HepG2 (cell line): ENCODE data around the gene EGFR. TPM values are rescaled to one million over a fixed set of nuclear protein-coding genes. Genes with fewer than 3 reads are reported as not detected.

Source experiments
- KDM5B ChIP-seq: sonication (generic); formaldehyde crosslinking; IDR thresholded peaks from 2 replicates; pipeline ENCODE4 v1.4.0; 2020; ENCODE audit warnings: missing genetic modification reagents, mild to moderate bottlenecking, borderline replicate concordance
- MTF1 ChIP-seq: sonication (generic); formaldehyde crosslinking; IDR thresholded peaks from 2 replicates; pipeline ENCODE4 v1.5.0; 2020; ENCODE audit warnings: missing genetic modification reagents
- NFKB2 ChIP-seq: sonication (generic); formaldehyde crosslinking; IDR thresholded peaks from 2 replicates; pipeline ENCODE4 v1.4.0; 2020; ENCODE audit warnings: missing genetic modification reagents, borderline replicate concordance
- PAX8 ChIP-seq: sonication (generic); formaldehyde crosslinking; IDR thresholded peaks from 2 replicates; pipeline ENCODE4 v1.8.0; 2022; ENCODE audit warnings: mild to moderate bottlenecking, missing genetic modification reagents, borderline replicate concordance
- RFX3 ChIP-seq: IDR thresholded peaks from 2 replicates; pipeline ENCODE4 v1.6.1; 2016; ENCODE audit warnings: missing biosample characterization, missing genetic modification reagents
- SRF ChIP-seq: IDR thresholded peaks from 2 replicates; pipeline ENCODE4 v1.6.1; 2011; ENCODE audit warnings: mild to moderate bottlenecking, low read depth, low read length, moderate library complexity
- SRSF1 ChIP-seq: fragments of 200-400 bp; formaldehyde crosslinking; optimal IDR thresholded peaks from 2 replicates; pipeline ENCODE3; 2017; ENCODE audit warnings: mild to moderate bottlenecking, low read depth, low read length, moderate library complexity
- ZNF501 ChIP-seq: sonication (generic); formaldehyde crosslinking; IDR thresholded peaks from 2 replicates; pipeline ENCODE4 v1.5.1; 2020; ENCODE audit warnings: mild to moderate bottlenecking, moderate library complexity, missing genetic modification reagents
- ZNF746 ChIP-seq: sonication (generic); formaldehyde crosslinking; IDR thresholded peaks from 2 replicates; pipeline ENCODE4 v1.8.0; 2022; ENCODE audit warnings: mild to moderate bottlenecking, missing genetic modification reagents
- ZSCAN30 ChIP-seq: sonication (generic); formaldehyde crosslinking; IDR thresholded peaks from 2 replicates; pipeline ENCODE4 v1.5.0; 2020; ENCODE audit warnings: mild to moderate bottlenecking, missing genetic modification reagents
- polyA plus RNA-seq, 8 experiments: library from polyadenylated mRNA; depleted of rRNA in 3 of 8; stranded (reverse) in 7 of 8; unstranded in 1 of 8; fragments of >200 nt; fragmentation: Illumina TruSeq in 4 of 8; extraction: Trizol in 4 of 8; gene quantifications; 2 replicates each; pipeline versions ENCODE4 v1.2.1 to v1.2.3, GENCODE V29; 2011 to 2016; ENCODE audit warnings: low read depth in 4 of 8, missing spikeins in 1 of 8, mixed read lengths in 1 of 8; ENCODE audit not compliant: insufficient read depth in 1 of 8
- total RNA-seq, 5 experiments: library from RNA; depleted of rRNA; stranded (reverse); fragments of >200 nt; fragmentation: Illumina TruSeq; extraction: Trizol; gene quantifications; 2 replicates each; pipeline ENCODE4 v1.2.3, GENCODE V29; 2016; ENCODE audit warnings: low read depth in 1 of 5
- TF ChIP-seq, protein P1 (sequence below): sonication (generic); formaldehyde crosslinking; IDR thresholded peaks from 2 replicates; pipeline ENCODE4 v1.4.0; 2020; ENCODE audit warnings: missing genetic modification reagents, borderline replicate concordance
- TF ChIP-seq, protein P2 (sequence below), 2 experiments: sonication (generic) in 1 of 2; formaldehyde crosslinking in 1 of 2; IDR thresholded peaks; 2 replicates each; pipeline versions ENCODE4 v1.4.0 to v1.6.1; 2018 to 2020; ENCODE audit warnings: missing genetic modification reagents in 2 of 2, borderline replicate concordance in 1 of 2, low read depth in 1 of 2, mild to moderate bottlenecking in 1 of 2, missing biosample characterization in 1 of 2
- TF ChIP-seq, protein P3 (sequence below): sonication (generic); formaldehyde crosslinking; conservative IDR thresholded peaks from 2 replicates; pipeline ENCODE4 v1.8.0; 2022; ENCODE audit warnings: missing genetic modification reagents
- TF ChIP-seq, protein P4 (sequence below): sonication (generic); formaldehyde crosslinking; IDR thresholded peaks from one replicate; pipeline ENCODE4 v1.5.1; 2020; ENCODE audit warnings: mild to moderate bottlenecking, missing genetic modification reagents; ENCODE audit errors: not compliant biosample characterization

Gene EGFR
- total and polyA plus RNA-seq, 2 of the 13 experiments (the other 11 are each of a cell fraction or from before 2014, with no cell fraction given) = 7.0 to 10.0 TPM

DNA sequence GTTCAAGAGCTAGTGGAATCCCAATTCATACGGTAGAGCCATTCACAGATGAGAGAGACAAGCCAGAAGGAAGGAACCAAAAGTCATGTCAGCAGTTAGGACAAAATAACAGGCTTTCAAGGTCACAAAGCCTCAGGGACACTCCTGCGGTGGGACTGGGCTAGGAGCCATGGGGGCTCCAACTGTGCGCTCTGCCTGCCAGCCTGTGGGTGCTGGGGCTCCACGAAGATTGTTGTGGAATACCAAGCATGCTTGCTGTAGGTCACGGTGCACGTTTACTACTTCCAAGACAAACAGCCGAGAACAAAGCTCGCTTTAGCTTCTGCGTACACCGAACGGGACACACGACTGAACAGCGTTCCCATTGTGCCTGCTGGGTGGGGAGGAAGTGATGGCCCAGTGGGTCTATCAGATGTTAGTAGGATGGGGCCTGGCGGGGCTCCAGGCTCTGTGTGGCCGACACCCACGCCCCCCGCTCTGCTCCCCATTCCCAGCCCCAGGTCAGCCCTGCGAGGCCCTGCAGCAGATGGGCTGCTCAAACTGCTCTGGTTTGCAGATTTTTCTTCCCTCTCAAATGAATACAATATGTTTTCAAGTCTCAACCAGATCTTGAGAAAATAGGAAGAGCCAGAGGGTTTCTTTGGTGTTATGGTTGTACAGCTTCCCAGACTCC, 158.9 kb downstream of the EGFR start (continued):
- TF ChIP-seq MTF1 (CRISPR knock-in tag) (no peak), NFKB2 (CRISPR knock-in tag) (no peak), ZSCAN30 (CRISPR knock-in tag) (no peak), KDM5B (CRISPR knock-in tag) (no peak; the same call in 1 of the 2 replicates), SRSF1 (peak; percentile 58), ZNF501 (CRISPR knock-in tag) (peak; percentile 66), RFX3 (CRISPR knock-in tag) (no peak), ZNF746 (CRISPR knock-in tag) (no peak; the same call in none of the 2 replicates), PAX8 (CRISPR knock-in tag) (0 out of 2 replicates have a peak, but pooled peaks have one; percentile 42), SRF (no peak)
- TF ChIP-seq, protein P1, sequence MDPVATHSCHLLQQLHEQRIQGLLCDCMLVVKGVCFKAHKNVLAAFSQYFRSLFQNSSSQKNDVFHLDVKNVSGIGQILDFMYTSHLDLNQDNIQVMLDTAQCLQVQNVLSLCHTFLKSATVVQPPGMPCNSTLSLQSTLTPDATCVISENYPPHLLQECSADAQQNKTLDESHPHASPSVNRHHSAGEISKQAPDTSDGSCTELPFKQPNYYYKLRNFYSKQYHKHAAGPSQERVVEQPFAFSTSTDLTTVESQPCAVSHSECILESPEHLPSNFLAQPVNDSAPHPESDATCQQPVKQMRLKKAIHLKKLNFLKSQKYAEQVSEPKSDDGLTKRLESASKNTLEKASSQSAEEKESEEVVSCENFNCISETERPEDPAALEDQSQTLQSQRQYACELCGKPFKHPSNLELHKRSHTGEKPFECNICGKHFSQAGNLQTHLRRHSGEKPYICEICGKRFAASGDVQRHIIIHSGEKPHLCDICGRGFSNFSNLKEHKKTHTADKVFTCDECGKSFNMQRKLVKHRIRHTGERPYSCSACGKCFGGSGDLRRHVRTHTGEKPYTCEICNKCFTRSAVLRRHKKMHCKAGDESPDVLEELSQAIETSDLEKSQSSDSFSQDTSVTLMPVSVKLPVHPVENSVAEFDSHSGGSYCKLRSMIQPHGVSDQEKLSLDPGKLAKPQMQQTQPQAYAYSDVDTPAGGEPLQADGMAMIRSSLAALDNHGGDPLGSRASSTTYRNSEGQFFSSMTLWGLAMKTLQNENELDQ (CRISPR knock-in tag) = no peak
- TF ChIP-seq, protein P2, sequence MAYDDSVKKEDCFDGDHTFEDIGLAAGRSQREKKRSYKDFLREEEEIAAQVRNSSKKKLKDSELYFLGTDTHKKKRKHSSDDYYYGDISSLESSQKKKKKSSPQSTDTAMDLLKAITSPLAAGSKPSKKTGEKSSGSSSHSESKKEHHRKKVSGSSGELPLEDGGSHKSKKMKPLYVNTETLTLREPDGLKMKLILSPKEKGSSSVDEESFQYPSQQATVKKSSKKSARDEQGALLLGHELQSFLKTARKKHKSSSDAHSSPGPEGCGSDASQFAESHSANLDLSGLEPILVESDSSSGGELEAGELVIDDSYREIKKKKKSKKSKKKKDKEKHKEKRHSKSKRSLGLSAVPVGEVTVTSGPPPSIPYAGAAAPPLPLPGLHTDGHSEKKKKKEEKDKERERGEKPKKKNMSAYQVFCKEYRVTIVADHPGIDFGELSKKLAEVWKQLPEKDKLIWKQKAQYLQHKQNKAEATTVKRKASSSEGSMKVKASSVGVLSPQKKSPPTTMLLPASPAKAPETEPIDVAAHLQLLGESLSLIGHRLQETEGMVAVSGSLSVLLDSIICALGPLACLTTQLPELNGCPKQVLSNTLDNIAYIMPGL (CRISPR knock-in tag; IDR thresholded peaks at IDR 0.05; ENCODE audit: borderline replicate concordance in 1 of 2, low read depth in 1 of 2) = peak; percentile 23 to 62; a peak in 2 of 4 replicates
- TF ChIP-seq, protein P3, sequence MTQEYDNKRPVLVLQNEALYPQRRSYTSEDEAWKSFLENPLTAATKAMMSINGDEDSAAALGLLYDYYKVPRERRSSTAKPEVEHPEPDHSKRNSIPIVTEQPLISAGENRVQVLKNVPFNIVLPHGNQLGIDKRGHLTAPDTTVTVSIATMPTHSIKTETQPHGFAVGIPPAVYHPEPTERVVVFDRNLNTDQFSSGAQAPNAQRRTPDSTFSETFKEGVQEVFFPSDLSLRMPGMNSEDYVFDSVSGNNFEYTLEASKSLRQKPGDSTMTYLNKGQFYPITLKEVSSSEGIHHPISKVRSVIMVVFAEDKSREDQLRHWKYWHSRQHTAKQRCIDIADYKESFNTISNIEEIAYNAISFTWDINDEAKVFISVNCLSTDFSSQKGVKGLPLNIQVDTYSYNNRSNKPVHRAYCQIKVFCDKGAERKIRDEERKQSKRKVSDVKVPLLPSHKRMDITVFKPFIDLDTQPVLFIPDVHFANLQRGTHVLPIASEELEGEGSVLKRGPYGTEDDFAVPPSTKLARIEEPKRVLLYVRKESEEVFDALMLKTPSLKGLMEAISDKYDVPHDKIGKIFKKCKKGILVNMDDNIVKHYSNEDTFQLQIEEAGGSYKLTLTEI (CRISPR knock-in tag) = no peak
- TF ChIP-seq, protein P4, sequence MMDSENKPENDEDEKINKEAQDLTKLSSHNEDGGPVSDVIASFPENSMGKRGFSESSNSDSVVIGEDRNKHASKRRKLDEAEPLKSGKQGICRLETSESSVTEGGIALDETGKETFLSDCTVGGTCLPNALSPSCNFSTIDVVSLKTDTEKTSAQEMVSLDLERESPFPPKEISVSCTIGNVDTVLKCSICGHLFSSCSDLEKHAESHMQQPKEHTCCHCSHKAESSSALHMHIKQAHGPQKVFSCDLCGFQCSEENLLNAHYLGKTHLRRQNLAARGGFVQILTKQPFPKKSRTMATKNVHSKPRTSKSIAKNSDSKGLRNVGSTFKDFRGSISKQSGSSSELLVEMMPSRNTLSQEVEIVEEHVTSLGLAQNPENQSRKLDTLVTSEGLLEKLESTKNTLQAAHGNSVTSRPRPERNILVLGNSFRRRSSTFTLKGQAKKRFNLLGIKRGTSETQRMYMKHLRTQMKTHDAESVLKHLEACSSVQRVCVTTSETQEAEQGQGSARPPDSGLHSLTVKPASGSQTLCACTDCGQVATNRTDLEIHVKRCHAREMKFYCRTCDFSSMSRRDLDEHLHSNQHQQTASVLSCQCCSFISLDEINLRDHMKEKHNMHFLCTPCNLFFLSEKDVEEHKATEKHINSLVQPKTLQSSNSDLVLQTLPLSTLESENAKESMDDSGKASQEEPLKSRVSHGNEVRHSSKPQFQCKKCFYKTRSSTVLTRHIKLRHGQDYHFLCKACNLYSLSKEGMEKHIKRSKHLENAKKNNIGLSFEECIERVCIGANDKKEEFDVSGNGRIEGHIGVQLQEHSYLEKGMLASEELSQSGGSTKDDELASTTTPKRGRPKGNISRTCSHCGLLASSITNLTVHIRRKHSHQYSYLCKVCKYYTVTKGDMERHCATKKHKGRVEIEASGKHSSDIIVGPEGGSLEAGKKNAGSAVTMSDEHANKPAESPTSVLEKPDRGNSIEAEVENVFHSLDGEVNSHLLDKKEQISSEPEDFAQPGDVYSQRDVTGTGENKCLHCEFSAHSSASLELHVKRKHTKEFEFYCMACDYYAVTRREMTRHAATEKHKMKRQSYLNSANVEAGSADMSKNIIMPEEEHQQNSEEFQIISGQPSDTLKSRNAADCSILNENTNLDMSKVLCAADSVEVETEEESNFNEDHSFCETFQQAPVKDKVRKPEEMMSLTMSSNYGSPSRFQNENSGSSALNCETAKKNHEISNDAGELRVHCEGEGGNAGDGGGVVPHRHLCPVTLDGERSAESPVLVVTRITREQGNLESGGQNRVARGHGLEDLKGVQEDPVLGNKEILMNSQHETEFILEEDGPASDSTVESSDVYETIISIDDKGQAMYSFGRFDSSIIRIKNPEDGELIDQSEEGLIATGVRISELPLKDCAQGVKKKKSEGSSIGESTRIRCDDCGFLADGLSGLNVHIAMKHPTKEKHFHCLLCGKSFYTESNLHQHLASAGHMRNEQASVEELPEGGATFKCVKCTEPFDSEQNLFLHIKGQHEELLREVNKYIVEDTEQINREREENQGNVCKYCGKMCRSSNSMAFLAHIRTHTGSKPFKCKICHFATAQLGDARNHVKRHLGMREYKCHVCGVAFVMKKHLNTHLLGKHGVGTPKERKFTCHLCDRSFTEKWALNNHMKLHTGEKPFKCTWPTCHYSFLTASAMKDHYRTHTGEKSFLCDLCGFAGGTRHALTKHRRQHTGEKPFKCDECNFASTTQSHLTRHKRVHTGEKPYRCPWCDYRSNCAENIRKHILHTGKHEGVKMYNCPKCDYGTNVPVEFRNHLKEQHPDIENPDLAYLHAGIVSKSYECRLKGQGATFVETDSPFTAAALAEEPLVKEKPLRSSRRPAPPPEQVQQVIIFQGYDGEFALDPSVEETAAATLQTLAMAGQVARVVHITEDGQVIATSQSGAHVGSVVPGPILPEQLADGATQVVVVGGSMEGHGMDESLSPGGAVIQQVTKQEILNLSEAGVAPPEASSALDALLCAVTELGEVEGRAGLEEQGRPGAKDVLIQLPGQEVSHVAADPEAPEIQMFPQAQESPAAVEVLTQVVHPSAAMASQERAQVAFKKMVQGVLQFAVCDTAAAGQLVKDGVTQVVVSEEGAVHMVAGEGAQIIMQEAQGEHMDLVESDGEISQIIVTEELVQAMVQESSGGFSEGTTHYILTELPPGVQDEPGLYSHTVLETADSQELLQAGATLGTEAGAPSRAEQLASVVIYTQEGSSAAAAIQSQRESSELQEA (CRISPR knock-in tag) = no peak
